SW 1271 (cell line): ENCODE measurements around the gene MYF5.

Source experiments
- DNase-seq, 2 experiments: peaks; one replicate each; lab custom pipeline; 2025; lab: John Stamatoyannopoulos, UW

MYF5 gene

GRCh38 chr12:80707830-80708258 lies 8.9 kb upstream of the MYF5 start:
- DNase-seq = no peak

- no peak for DNase-seq
These were observed 8.3 kb upstream of the MYF5 start for GRCh38 chr12:80708259-80708974.

DNA sequence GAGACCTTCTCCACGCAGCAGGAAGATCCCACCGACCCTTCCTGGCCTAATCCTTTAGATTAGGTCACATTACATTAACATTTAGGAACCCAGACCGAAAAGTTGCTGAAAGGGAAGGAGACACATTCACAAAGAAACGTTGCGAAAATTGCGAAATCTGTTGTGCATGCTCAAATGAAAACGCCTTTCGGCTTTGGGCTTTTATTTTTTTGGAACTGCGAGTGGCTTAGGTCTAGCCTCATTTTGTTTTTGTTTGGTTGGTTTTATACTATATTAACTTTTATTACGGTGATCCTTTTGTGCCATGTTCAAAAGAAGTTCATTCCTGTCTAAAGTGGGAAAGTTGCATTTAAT lies 7.8 kb upstream of the MYF5 start:
- no peak for DNase-seq

GRCh38 chr12:80709811-80710726 lies 6.6 kb upstream of the MYF5 start:
- DNase-seq = no peak

- no peak for DNase-seq
These were observed 5.8 kb upstream of the MYF5 start for GRCh38 chr12:80710727-80711449.

DNA sequence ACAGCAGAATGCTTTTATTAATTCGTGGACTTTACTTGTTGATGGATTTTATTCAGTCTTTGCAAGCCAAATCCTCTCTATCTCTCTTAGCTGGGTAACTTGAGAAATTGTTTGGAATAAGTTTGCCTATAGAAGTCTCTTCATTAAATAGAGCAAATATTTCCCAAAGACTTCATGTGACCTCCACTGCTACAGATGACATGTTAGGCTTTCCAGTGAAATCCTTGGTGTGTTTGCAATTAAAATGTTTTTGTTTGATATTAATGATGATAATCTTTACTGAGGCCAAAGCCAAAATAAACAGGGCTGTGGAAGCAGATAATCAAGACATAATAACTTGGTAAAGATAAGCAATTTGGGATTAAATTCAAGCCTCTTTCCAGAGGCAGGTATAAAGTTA lies 4.8 kb upstream of the MYF5 start:
- no peak for DNase-seq

GRCh38 chr12:80712866-80713265 lies 3.8 kb upstream of the MYF5 start:
- no peak for DNase-seq

- no peak for DNase-seq
These were observed 3.3 kb upstream of the MYF5 start for GRCh38 chr12:80713419-80713818.

- no peak for DNase-seq
These were observed 2.7 kb upstream of the MYF5 start for GRCh38 chr12:80714055-80714454.

- no peak for DNase-seq
These were observed 1.9 kb upstream of the MYF5 start for GRCh38 chr12:80714846-80715245.

DNA sequence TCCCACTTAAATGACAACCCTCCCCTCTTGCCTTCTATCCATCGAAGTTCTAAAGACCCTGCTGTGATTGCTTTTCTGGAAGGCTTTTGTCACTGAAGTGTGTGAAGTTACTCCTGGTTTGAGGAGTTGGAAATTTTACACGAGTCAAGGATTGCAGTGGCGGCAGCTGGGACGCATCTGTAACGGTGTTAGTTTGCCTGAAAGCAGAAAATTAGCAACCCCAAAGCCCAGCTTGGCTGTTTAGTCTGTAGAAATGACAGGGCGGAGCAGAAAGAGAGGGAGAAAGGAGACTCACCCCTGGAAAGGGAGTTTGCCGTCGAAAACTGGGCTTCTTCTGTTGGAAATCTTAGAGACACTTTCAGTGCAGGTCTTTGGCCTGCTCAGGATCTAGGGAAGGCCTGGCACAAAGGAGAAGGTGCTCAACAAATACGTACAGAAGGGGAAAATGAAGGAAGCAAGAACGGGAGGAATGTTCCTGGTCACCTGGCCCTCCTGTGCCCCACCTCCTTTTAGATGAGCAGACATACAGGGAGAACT lies 931 bp upstream of the MYF5 start:
- no peak for DNase-seq

- no peak for DNase-seq
These were observed 1.1 kb downstream of the MYF5 start for GRCh38 chr12:80717856-80718255.

DNA sequence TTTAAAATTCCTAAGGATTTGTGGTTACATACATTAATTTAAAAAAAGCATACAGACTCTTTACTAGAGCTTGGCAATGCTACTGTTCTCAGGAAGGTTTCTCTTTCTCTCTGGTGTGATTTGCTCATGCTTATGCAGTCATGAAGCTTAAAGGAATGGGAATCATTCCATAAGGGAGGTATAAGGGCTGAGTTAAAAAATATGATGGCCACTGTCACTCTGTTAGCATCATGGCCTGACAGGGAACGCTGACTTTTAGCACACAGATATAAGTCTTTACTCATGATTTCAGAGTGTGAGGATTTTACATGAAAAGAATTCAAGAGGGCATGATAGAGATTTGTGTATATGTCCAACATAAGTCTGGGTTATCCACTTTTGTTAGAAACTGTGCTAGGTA lies 3.8 kb downstream of the MYF5 start:
- no peak for DNase-seq

- DNase-seq = no peak
These were observed 4.6 kb downstream of the MYF5 start for GRCh38 chr12:80721326-80721725.

DNA sequence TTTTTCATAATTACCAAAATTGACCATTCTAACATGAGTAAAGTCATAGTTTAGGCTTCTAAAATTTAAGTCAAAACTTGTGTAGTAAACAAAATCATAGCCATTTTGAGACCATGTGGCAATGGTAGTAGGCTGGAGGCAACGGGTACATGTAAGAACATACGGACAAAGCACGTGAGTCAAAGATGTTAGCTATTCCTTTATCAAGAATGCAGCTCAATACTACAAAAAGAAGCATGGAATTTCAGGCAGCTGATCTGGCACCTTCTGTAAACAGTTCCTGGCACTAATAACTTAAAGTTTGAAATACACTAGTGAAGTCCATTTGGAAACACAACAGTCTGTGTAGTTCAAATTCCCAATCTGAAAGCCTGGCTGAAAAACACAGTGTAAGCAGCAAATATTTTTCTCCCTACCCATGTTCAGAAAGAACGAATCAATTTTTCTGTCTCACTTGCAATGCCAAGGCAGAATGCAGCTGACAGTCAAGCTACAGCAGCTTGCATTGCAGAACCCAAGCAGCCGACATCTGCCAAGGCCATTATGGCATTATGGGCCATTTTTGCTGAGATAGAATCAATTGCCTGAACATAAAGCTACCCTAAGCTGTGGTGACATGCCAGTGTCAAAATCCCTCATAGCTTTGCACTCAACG lies 29.3 kb downstream of the MYF5 start:
- no peak for DNase-seq

DNA sequence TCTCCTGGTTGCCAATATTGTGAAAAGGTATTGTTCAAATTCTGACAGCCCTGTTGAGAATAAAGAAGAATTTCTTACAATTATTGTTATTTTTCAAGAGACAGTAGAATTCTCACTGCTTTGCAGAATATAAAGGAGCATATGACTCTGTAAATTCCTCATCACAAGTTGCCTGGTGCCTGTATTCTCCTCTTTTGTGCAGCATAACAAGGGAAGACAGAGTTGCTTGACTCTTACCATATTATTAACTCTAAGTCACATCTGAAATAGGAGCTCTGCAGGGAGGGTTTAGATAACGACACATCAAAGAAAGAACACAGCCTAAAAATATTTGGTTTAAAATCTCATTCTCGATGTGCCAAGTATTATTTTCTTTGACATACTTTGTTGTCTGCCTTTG lies 31.1 kb downstream of the MYF5 start:
- DNase-seq = no peak

DNA sequence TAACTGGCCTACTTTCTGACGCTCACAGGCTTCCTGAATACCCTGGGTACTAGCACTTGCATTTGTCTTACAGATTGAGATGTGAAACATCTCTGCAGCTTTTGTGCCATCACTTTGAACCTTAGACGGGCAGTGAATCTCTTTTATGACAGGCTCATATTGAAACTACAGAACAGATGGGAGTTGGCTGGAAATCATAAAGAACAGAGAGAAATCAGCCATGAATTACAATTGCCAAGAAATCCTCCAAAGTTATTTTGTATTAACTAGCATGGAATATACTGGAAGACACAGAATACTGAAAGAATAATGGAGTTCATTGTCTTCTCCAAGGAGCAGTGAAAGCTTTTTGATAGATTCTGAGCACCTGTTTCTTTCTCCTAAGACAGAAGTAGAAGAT lies 32.7 kb downstream of the MYF5 start:
- no peak for DNase-seq

GRCh38 chr12:80752464-80752863 lies 35.8 kb downstream of the MYF5 start:
- DNase-seq = no peak

- no peak for DNase-seq
These were observed 37.6 kb downstream of the MYF5 start for GRCh38 chr12:80754274-80754673.

GRCh38 chr12:80756875-80757274 lies 40.2 kb downstream of the MYF5 start:
- DNase-seq = no peak

DNA sequence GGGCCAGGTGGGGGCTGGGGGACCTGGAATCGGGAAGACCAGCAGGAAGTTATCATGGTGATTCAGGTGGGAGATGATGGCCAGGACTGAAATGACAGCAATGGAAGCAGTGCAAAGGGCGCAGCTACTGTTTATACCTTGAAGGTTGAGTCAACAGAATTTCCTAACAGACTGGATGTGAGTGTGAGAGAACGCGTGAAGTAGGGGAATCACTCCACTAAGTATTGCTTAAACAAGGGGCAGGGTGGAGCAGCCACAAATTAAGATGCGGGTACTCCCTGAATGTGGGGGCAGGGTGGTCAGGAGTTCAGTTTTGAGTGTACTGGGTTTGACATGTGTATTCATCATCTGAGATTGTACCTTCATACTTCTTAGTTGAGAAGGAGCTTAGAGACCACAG lies 45.1 kb downstream of the MYF5 start:
- DNase-seq = no peak

DNA sequence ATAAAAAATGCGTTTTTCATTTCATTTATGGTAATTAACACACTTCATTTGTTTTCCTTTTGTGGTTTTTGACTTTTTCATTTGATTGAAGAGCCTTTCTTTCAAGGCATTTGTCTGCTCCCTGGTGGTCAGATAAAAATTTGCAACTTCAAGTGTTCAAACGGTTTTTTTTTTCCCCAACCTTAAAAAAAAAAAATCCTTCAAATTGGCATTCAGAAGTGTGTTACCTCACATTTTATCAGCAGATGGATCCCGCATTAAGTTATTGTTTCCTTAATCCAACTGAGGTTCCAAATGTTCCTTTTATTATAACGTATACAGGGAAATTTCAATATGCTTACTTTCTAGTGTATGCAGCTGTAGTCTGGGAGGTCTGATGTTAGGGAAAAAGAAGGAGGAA lies 47.2 kb downstream of the MYF5 start:
- peak in 1 of 2 experiments; percentile 25 for DNase-seq
